ENCODE data around the gene SNAI1. TPM values are rescaled to one million over a fixed set of nuclear protein-coding genes. Genes with fewer than 3 reads are reported as not detected.

The SNAI1 gene
- total RNA-seq, 2 experiments from 2014 or later: 1.6 to 3.6 TPM

DNA sequence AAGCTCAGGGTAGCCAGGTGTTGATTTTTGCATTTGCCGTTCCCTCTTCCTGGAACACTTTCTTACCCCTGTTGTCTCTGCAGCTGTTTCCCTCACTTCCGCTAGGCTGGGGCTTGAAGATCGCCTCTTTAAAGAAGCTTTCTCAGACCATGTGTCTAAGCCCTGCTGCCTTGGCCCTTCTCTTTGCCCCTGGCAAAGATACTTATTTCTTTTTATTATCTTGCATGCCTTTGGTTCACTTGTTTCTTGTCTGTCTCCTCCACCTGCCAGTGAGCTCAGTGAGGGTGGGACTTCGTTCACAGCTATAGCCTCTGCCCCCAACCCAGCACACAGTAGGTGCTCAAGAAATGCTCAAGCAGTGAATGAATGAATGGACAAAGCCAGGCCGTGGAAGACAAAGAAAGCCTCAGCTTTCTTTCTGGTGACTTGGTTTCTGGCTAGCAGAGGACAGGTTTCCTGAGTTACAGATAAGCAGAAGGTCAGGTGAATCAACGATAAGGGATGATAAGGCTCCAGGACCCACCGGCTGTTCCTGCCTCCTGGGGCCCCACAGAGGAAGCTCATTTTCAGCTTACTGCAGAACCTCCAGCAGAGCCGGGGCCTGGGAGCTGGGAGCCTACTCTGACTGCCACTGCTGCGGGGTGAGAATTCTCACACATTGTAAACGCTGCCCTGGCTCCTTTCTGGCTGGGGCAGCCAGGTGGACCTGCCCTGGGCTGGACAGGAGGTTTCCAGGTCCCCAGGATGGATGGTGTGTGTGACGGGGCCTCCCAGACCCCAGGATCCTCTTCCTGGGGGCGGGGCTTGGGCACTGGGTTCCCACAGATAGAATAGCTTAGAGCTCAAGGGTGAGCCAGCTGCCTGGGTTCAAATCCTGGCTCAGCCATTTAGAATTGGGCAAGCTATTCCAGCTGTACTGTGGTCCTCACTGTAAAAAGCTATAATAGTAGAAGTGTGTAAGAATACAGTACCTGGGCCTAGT lies 29.8 kb downstream of the SNAI1 start:
- CTCF ChIA-PET (ENCODE audit: unreplicated experiment): interaction anchor here (0.5 to 1.1 kb wide), 4 partner anchors 15 to 36 kb away, joined by 3 to 7 read pairs (median 4); no protein-coding TSS in a partner anchor
- H3K27ac ChIP-seq (ENCODE audit: low read depth, low read length, poor library complexity, severe bottlenecking): peak overlapping the region; percentile 96
- H3K4me2 ChIP-seq (ENCODE audit: low read length): peak overlapping the region; percentile 75
- POLR2A ChIA-PET: interaction anchor here (0.5 to 2.2 kb wide), 14 partner anchors 9 to 402 kb away, joined by 3 to 16 read pairs (median 4); no protein-coding TSS in a partner anchor
- TF ChIP-seq, protein P1, sequence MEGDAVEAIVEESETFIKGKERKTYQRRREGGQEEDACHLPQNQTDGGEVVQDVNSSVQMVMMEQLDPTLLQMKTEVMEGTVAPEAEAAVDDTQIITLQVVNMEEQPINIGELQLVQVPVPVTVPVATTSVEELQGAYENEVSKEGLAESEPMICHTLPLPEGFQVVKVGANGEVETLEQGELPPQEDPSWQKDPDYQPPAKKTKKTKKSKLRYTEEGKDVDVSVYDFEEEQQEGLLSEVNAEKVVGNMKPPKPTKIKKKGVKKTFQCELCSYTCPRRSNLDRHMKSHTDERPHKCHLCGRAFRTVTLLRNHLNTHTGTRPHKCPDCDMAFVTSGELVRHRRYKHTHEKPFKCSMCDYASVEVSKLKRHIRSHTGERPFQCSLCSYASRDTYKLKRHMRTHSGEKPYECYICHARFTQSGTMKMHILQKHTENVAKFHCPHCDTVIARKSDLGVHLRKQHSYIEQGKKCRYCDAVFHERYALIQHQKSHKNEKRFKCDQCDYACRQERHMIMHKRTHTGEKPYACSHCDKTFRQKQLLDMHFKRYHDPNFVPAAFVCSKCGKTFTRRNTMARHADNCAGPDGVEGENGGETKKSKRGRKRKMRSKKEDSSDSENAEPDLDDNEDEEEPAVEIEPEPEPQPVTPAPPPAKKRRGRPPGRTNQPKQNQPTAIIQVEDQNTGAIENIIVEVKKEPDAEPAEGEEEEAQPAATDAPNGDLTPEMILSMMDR (conservative IDR thresholded peaks at IDR 0.05; ENCODE audit: low read length): no peak
- TF ChIP-seq EZH2phosphoT487 (IDR thresholded peaks at IDR 0.05; ENCODE audit: borderline replicate concordance, low read depth, low read length): no peak
- H3K79me2 ChIP-seq (ENCODE audit: insufficient read depth, low read depth, low read length): no peaks in the 10 kb centered on the region
- peak overlapping the region; percentile 35 for H3K4me3 ChIP-seq (ENCODE audit: low read depth, low read length, poor library complexity, severe bottlenecking)
- no peaks in the 10 kb centered on the region for H3K9me3 ChIP-seq (ENCODE audit: low read length)
- intact Hi-C loops (cut with micrococcal nuclease; ENCODE audit: unreplicated experiment): loop anchor here (2.0 kb wide), 1 partner anchor 30 kb away; the partner anchor contains the start of gene SNAI1
- BruUV-seq (replicated peaks): no TSS peak
- H2AFZ ChIP-seq (ENCODE audit: low read length): peak overlapping the region; percentile 58
- H3K4me1 ChIP-seq (ENCODE audit: insufficient read depth, low read length, poor library complexity, severe bottlenecking): peaks cover 33% of the 10 kb centered on the region
- no peaks in the 10 kb centered on the region for H4K20me1 ChIP-seq (ENCODE audit: insufficient read depth, low read length)
- DNase-seq (ENCODE audit: low spot score): peak; percentile 94
- no peaks in the 10 kb centered on the region for H3K9me2 ChIP-seq (ENCODE audit: insufficient read depth, low read length)
- H3K36me3 ChIP-seq (ENCODE audit: insufficient read depth, low read length): no peaks in the 10 kb centered on the region

DNA sequence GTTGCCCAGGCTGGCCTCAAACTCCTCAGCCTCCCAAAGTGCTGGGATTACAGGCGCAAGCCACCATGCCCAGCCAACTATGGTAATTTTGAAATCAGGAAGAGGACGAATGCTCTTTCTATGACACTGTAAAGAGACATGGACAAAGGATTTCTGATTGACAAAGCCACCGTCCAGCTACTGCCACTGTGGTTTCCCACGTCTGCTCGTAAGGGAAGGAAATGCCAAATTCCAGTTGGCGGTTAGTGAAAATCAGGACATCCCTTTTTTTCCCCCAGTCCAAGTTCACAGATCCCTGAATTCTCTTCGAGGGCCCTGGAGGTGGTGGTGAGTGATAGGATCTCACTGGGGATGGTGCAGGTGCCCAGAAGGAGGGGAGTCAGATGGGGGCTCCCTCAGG lies 31.2 kb downstream of the SNAI1 start:
- H4K20me1 ChIP-seq (ENCODE audit: insufficient read depth, low read length): no peaks in the 10 kb centered on the region
- ChIA-PET POLR2A (interaction anchor here (1.2 to 2.2 kb wide), 3 partner anchors 8 to 27 kb away, joined by 4 to 11 read pairs (median 10); no protein-coding TSS in a partner anchor), CTCF (ENCODE audit: unreplicated experiment) (no interaction called here)
- intact Hi-C loops (cut with micrococcal nuclease; ENCODE audit: unreplicated experiment): loop anchor here (2.0 kb wide), 1 partner anchor 31 kb away; the partner anchor contains the start of gene SNAI1
- BruUV-seq (replicated peaks): no TSS peak
- H3K36me3 ChIP-seq (ENCODE audit: insufficient read depth, low read length): no peaks in the 10 kb centered on the region
- TF ChIP-seq, protein P1 (conservative IDR thresholded peaks at IDR 0.05; ENCODE audit: low read length): no peak
- no peak for TF ChIP-seq EZH2phosphoT487 (IDR thresholded peaks at IDR 0.05; ENCODE audit: borderline replicate concordance, low read depth, low read length)
- peak overlapping the region; percentile 31 for H3K27ac ChIP-seq (ENCODE audit: low read depth, low read length, poor library complexity, severe bottlenecking)
- H3K4me2 ChIP-seq (ENCODE audit: low read length): no peak overlapping the region
- no peaks in the 10 kb centered on the region for H3K9me2 ChIP-seq (ENCODE audit: insufficient read depth, low read length)
- H3K4me3 ChIP-seq (ENCODE audit: low read depth, low read length, poor library complexity, severe bottlenecking): no peak overlapping the region
- no peak for DNase-seq (ENCODE audit: low spot score)
- H3K4me1 ChIP-seq (ENCODE audit: insufficient read depth, low read length, poor library complexity, severe bottlenecking): peaks cover 33% of the 10 kb centered on the region
- no peak overlapping the region for H2AFZ ChIP-seq (ENCODE audit: low read length)
- no peaks in the 10 kb centered on the region for H3K79me2 ChIP-seq (ENCODE audit: insufficient read depth, low read depth, low read length)
- H3K9me3 ChIP-seq (ENCODE audit: low read length): no peaks in the 10 kb centered on the region

All from OCI-LY7 (cell line).